Endodermal cell (in vitro differentiated cells): ENCODE measurements around the gene SIM2. TPM values are rescaled to one million over a fixed set of nuclear protein-coding genes. Genes with fewer than 3 reads are reported as not detected.

Source experiments
- DNase-seq: peaks from one replicate; pipeline ENCODE4 v3.0.0-alpha.2; 2017
- H3K27ac ChIP-seq: 2 replicates; pipeline ENCODE4 v1.5.1; 2013; ENCODE audit warnings: mild to moderate bottlenecking, low read depth, low read length, moderate library complexity
- H3K27me3 ChIP-seq: 2 replicates; pipeline ENCODE4 v1.6.1; 2013; ENCODE audit warnings: mild to moderate bottlenecking, low read length, moderate library complexity; ENCODE audit not compliant: insufficient read depth, control insufficient read depth, poor library complexity, severe bottlenecking
- H3K36me3 ChIP-seq: 2 replicates; pipeline ENCODE4 v1.7.0; 2013; ENCODE audit warnings: mild to moderate bottlenecking, low read length, moderate library complexity; ENCODE audit not compliant: control insufficient read depth, insufficient read depth
- H3K4me1 ChIP-seq: one replicate; pipeline ENCODE4 v1.7.0; 2013; ENCODE audit warnings: low read length; ENCODE audit not compliant: control insufficient read depth, insufficient read depth
- H3K4me3 ChIP-seq: 2 replicates; pipeline ENCODE4 v1.5.1; 2013; ENCODE audit warnings: mild to moderate bottlenecking, low read length, moderate library complexity
- H3K9ac ChIP-seq: 2 replicates; pipeline ENCODE4 v1.6.1; 2013; ENCODE audit warnings: mild to moderate bottlenecking, low read length, moderate library complexity; ENCODE audit not compliant: poor library complexity, severe bottlenecking; ENCODE audit errors: extremely low read depth
- H3K9me3 ChIP-seq: 2 replicates; pipeline ENCODE4 v1.6.1; 2013; ENCODE audit warnings: mild to moderate bottlenecking, low read length, moderate library complexity; ENCODE audit not compliant: control insufficient read depth
- H3K27ac Mint-ChIP-seq: 2 replicates; pipeline ENCODE4 v1.8.0; 2020; ENCODE audit warnings: mixed read lengths
- H3K27me3 Mint-ChIP-seq: 2 replicates; pipeline ENCODE4 v1.8.0; 2021; ENCODE audit warnings: mild to moderate bottlenecking, mixed read lengths; ENCODE audit not compliant: insufficient read depth
- H3K36me3 Mint-ChIP-seq: 2 replicates; pipeline ENCODE4 v1.8.0; 2020; ENCODE audit warnings: low read depth, mixed read lengths
- H3K4me1 Mint-ChIP-seq: 2 replicates; pipeline ENCODE4 v1.8.0; 2020; ENCODE audit warnings: mixed read lengths
- H3K4me3 Mint-ChIP-seq: 2 replicates; pipeline ENCODE4 v1.8.0; 2020; ENCODE audit warnings: mild to moderate bottlenecking, moderate library complexity, mixed read lengths
- H3K9me3 Mint-ChIP-seq: 2 replicates; pipeline ENCODE4 v1.8.0; 2020; ENCODE audit warnings: mild to moderate bottlenecking, mixed read lengths
- WGBS, 2 experiments: methylation state at CpG; one replicate each; pipeline versions ENCODE4 v1.1.5 to v1.1.7; 2013; ENCODE audit warnings: missing lambda C conversion rate in 2 of 2, mixed read lengths in 1 of 2; ENCODE audit not compliant: insufficient coverage in 1 of 2, insufficient read length in 1 of 2; 5-methylcytosine and 5-hydroxymethylcytosine counted together
- total RNA-seq, 2 donors: library from RNA; stranded (reverse); fragmentation: NEBNext Ultra II Directional in 1 of 2; extraction: Animal tissue kit (Norgen Biotek cat#: 25700) in 1 of 2; gene quantifications; 2 replicates in 1 of 2; 3 replicates in 1 of 2; pipeline ENCODE4 v1.2.1, GENCODE V29; 2021
- TF ChIP-seq, protein P1 (sequence below): fragments of 200-600 bp; sonication (generic); conservative IDR thresholded peaks from 2 replicates; pipeline ENCODE4 v1.5.0; 2021; ENCODE audit warnings: antibody characterized with exemption, mild to moderate bottlenecking

The SIM2 gene
- total RNA-seq, 2 donors from 2014 or later = not detected

DNA sequence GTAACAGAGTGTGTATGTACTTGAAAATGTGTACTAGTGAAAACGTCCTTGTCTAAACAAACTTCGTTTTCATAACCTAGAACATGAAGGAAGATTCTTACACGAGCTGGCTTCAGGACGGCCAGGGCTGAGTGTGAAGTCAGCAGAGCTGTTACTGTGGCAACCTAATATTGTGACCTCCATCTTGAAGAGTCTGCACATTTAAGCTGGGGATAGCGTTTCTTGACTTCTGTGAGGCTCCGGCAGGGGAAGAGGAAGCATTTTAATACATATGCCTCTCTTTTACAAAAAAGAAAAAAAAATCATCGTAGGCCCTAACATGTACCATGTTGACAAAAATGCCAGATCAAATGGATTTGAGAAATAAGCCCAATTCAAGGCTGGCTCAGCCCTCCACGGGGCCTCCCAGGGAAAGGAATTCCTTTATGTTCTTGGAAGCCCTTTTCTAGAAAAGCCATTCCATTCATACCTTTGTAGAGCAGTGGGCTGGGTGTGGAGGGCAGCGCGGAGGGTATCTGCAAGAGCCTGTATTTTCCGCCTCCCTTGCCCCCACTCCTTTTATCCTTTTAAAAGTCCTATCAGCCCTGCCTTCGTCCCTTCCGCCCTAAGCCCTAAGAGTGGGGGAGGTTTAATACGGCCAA lies 51.1 kb downstream of the SIM2 start:
- H3K27me3 Mint-ChIP-seq = peaks cover 48% of the 10 kb centered on the region
- Histone ChIP-seq H3K4me3 (no peak overlapping the region), H3K9me3 (no peaks in the 10 kb centered on the region), H3K36me3 (no peaks in the 10 kb centered on the region), H3K9ac (peak overlapping the region; percentile 45), H3K4me1 (peaks cover 8% of the 10 kb centered on the region), H3K27ac (peak overlapping the region; percentile 94), H3K27me3 (peaks cover 30% of the 10 kb centered on the region)
- peaks cover 3% of the 10 kb centered on the region for H3K36me3 Mint-ChIP-seq
- peak overlapping the region; percentile 91 for H3K27ac Mint-ChIP-seq
- DNase-seq = peak; percentile 88
- TF ChIP-seq, protein P1, sequence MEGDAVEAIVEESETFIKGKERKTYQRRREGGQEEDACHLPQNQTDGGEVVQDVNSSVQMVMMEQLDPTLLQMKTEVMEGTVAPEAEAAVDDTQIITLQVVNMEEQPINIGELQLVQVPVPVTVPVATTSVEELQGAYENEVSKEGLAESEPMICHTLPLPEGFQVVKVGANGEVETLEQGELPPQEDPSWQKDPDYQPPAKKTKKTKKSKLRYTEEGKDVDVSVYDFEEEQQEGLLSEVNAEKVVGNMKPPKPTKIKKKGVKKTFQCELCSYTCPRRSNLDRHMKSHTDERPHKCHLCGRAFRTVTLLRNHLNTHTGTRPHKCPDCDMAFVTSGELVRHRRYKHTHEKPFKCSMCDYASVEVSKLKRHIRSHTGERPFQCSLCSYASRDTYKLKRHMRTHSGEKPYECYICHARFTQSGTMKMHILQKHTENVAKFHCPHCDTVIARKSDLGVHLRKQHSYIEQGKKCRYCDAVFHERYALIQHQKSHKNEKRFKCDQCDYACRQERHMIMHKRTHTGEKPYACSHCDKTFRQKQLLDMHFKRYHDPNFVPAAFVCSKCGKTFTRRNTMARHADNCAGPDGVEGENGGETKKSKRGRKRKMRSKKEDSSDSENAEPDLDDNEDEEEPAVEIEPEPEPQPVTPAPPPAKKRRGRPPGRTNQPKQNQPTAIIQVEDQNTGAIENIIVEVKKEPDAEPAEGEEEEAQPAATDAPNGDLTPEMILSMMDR = no peak
- 12 to 32% methylated on average over 6 to 13 of the region's 14 CpGs for WGBS, 2 experiments
- H3K4me1 Mint-ChIP-seq = peaks cover 35% of the 10 kb centered on the region
- no peak overlapping the region for H3K4me3 Mint-ChIP-seq
- H3K9me3 Mint-ChIP-seq = no peaks in the 10 kb centered on the region

DNA sequence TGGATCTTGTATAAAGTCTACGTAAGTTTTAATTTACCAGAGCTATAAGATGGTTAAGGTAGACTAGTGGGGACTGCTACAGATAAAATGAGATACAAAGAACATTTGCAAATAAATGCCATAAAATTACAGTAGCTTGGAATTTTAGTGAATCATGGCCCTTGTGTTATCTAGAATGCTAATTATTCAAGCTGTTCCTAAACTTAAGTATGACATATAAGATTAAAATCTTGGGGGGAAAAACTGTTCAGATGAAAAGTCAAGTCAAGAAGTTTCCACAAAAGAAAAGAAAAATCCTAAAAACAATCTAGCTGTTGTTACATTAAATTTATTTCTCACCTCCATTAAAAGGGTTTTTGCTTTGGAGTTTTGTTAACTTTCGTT lies 51.7 kb downstream of the SIM2 start:
- WGBS, 2 experiments = 72% methylated on average over 2 of the region's 2 CpGs; no CpG with 5 or more reads in 1 of the 2 experiments
- peak overlapping the region; percentile 94 for H3K27ac ChIP-seq
- H3K4me3 Mint-ChIP-seq = no peak overlapping the region

DNA sequence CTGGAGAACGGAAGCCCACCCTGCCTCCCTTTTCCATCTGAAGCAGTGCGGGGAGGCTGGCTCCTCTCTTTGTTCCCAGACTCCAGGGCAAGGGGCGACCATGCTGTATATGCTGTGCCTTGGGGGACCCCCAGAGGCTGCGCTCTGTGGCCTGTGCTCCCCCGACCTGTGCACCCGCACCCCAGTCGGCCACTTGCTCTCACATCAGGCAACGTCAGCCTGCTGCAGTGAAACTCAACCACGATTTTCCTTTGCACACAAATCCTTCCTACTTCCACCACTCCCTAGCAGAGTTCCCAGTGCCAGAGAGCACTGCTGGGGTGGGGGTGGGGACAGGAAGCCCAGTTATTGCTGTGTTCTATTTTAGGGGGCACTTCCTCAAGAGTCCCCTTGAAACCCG lies 52.5 kb downstream of the SIM2 start:
- DNase-seq = peak; percentile 59
- WGBS, 2 experiments = 63 to 67% methylated on average over 2 to 10 of the region's 10 CpGs
- Histone ChIP-seq H3K36me3 (peaks cover 6% of the 10 kb centered on the region), H3K27ac (peak overlapping the region; percentile 2), H3K9ac (no peak overlapping the region), H3K4me3 (no peak overlapping the region), H3K9me3 (no peaks in the 10 kb centered on the region), H3K4me1 (peaks cover 8% of the 10 kb centered on the region), H3K27me3 (peaks cover 22% of the 10 kb centered on the region)
- no peak overlapping the region for H3K4me3 Mint-ChIP-seq
- no peak overlapping the region for H3K27ac Mint-ChIP-seq
- TF ChIP-seq, protein P1 = no peak
- no peaks in the 10 kb centered on the region for H3K9me3 Mint-ChIP-seq
- H3K4me1 Mint-ChIP-seq = peaks cover 33% of the 10 kb centered on the region
- H3K27me3 Mint-ChIP-seq = peaks cover 39% of the 10 kb centered on the region
- peaks cover 10% of the 10 kb centered on the region for H3K36me3 Mint-ChIP-seq

More for the DNA sequence above, 51.7 kb downstream of the SIM2 start:
- DNase-seq = no peak
- TF ChIP-seq, protein P1 = no peak
- H3K27me3 Mint-ChIP-seq = peaks cover 43% of the 10 kb centered on the region
- peaks cover 25% of the 10 kb centered on the region for H3K27me3 ChIP-seq
- H3K27ac Mint-ChIP-seq = no peak overlapping the region
- no peaks in the 10 kb centered on the region for H3K9me3 Mint-ChIP-seq
- H3K4me3 ChIP-seq = no peak overlapping the region
- H3K9me3 ChIP-seq = no peaks in the 10 kb centered on the region
- H3K36me3 Mint-ChIP-seq = peaks cover 5% of the 10 kb centered on the region
- peak overlapping the region; percentile 45 for H3K9ac ChIP-seq
- peaks cover 35% of the 10 kb centered on the region for H3K4me1 Mint-ChIP-seq
- peaks cover 8% of the 10 kb centered on the region for H3K4me1 ChIP-seq
- peaks cover 2% of the 10 kb centered on the region for H3K36me3 ChIP-seq
